K562 (cell line): ENCODE data around the gene ADAP1.

Source experiments
- BRD4 ChIP-seq: fragments of 200-600 bp; sonication (generic); IDR thresholded peaks from 2 replicates; pipeline ENCODE4 v1.6.1; 2017; ENCODE audit warnings: inconsistent platforms
- CHD2 ChIP-seq: IDR thresholded peaks from 2 replicates; pipeline ENCODE4 v1.6.1; 2011; ENCODE audit warnings: low read depth, low read length
- CTCF ChIP-seq, 3 experiments: IDR thresholded peaks in 2 of 3; conservative IDR thresholded peaks in 1 of 3; 2 replicates each; pipeline ENCODE4 v1.5.1; 2011 to 2012; ENCODE audit warnings: low read length in 3 of 3, mild to moderate bottlenecking in 3 of 3, control low read depth in 2 of 3, improper control_type of control experiment in 1 of 3, inconsistent platforms in 1 of 3, low read depth in 1 of 3, mixed read lengths in 1 of 3, moderate library complexity in 1 of 3; ENCODE audit not compliant: insufficient read depth in 2 of 3
- ELF4 ChIP-seq: fragments of 450-650 bp; formaldehyde crosslinking; IDR thresholded peaks from 2 replicates; pipeline ENCODE4 v1.4.0; 2022; ENCODE audit warnings: missing genetic modification characterization
- ELK3 ChIP-seq: fragments of 450-650 bp; formaldehyde crosslinking; IDR thresholded peaks from 2 replicates; pipeline ENCODE4 v1.4.0; 2020; ENCODE audit warnings: mild to moderate bottlenecking
- FOXA1 ChIP-seq: fragments of 450-650 bp; IDR thresholded peaks from 2 replicates; pipeline ENCODE4 v1.6.1; 2016; ENCODE audit warnings: mild to moderate bottlenecking, borderline replicate concordance
- NFE2 ChIP-seq: IDR thresholded peaks from 2 replicates; pipeline ENCODE4 v1.6.1; 2014; ENCODE audit warnings: antibody characterized with exemption, low read depth
- RBM22 ChIP-seq: fragments of 200-400 bp; formaldehyde crosslinking; IDR thresholded peaks from 2 replicates; pipeline ENCODE4 v1.6.1; 2018; ENCODE audit warnings: low read length, low read depth; ENCODE audit not compliant: poor library complexity, severe bottlenecking
- RBM25 ChIP-seq: fragments of 200-400 bp; formaldehyde crosslinking; IDR thresholded peaks from 2 replicates; pipeline ENCODE4 v1.6.1; 2018; ENCODE audit warnings: low read length, low read depth, moderate library complexity; ENCODE audit not compliant: severe bottlenecking
- ZNF184 ChIP-seq: sonication (generic); formaldehyde crosslinking; IDR thresholded peaks from 2 replicates; pipeline ENCODE4 v1.5.0; 2020; ENCODE audit warnings: missing genetic modification reagents
- ZNF311 ChIP-seq: fragments of 250-450 bp; sonication (Bioruptor Pico); IDR thresholded peaks from 2 replicates; pipeline ENCODE4 v1.4.0; 2020; ENCODE audit warnings: mild to moderate bottlenecking, moderate library complexity

DNA sequence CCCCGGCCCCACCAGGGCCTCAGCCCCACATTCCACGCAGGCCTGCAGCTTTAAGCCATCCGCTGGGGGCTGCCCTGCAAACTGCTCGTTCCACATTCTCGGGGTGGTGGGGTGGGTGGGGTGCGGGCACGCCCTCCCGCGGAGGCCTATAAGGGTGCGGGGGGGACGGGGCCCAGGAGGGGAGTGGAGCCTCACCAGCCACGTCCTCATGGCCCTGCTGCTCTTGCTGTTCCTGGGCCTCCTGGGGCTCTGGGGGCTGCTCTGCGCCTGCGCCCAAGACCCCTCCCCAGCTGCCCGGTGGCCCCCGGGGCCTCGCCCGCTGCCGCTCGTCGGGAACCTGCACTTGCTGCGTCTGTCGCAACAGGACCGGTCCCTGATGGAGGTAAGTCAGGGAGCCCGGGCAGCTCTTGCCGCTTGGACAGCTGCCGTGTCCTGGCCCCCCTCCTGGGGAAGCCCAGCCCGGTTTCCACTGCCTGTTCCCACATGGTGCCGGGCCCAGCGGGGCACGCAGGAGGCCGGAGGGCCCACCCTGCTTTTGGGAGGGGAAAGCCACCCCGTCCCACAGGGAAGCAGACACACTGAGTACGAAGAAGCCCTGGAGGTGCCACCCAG, 28.6 kb upstream of the ADAP1 start, which contains the start of gene CYP2W1:
- TF ChIP-seq ZNF184 (CRISPR knock-in tag) = no peak
- TF ChIP-seq RBM22 = no peak
- TF ChIP-seq BRD4 = no peak
- no peak for TF ChIP-seq FOXA1
- no peak for TF ChIP-seq ELF4
- TF ChIP-seq NFE2 = no peak
- TF ChIP-seq ZNF311 (CRISPR knock-in tag) = no peak
- TF ChIP-seq ELK3 (CRISPR knock-in tag) = no peak
- TF ChIP-seq CTCF (IDR thresholded peaks at IDR 0.05 in 2 of 3, conservative IDR thresholded peaks at IDR 0.05 in 1 of 3; ENCODE audit: insufficient read depth in 2 of 3, low read depth in 1 of 3, low read length in 3 of 3) = no peak
- TF ChIP-seq CHD2 = no peak
- no peak for TF ChIP-seq RBM25
